ENCODE measurements around the gene COQ9. TPM values are rescaled to one million over a fixed set of nuclear protein-coding genes. Genes with fewer than 3 reads are reported as not detected.
"Not testable (repeated sequence)": the region's sequence is repeated elsewhere in the genome, so short reads cannot be mapped to it uniquely, and the experiment has no call there.

Gene COQ9
- 10 to 100 TPM; 37.1 to 40.3 TPM for total RNA-seq

DNA sequence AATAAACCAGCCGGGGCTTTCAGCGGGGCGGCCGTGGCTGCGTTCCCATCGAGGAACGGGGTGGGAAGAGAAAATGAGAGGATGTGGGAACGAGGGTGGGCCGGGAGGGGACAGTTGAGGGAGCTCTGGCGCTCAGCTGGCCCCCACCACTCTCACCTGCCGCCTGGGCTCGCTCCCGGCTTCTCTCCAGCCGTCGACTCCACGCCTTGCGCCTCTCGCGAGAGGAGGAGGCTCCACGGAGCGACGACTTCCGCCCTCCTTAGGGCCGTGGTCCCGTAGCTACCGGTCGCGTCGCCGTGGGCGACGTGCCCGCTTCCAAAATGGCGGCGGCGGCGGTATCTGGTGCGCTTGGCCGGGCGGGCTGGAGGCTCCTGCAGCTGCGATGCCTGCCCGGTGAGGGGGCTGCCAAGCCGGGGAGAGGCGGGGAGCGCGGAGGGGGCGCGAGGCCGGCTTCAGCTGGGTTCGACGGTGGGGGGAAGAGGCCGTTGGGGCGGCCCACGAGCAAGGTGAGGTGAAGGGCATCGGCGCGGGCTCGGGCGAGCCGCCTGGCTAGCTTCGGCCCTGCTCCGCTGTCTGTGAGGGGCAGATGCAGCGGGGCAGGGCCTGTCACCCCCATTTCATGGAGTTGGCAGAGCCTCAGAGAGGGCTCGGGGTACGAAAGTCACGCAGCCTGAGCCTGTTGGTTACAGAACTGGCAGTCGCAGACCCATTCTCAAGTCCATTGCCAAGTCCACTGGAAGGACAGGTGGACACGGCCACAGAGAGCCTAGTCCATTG, at the start of gene COQ9, which contains the start of gene CIAPIN1:
COQ9 (plus strand) TSS at position 294 of the 777 bp plus-strand sequence; CDS start at position 321, 27 bp downstream.
CIAPIN1 (minus strand) TSS at position 200 of the 777 bp plus-strand sequence. CDS start 6,457 bp downstream, outside the sequence.
- H3K27me3 Mint-ChIP-seq: no peaks in the 10 kb centered on the region
- POLR2A ChIA-PET: interaction anchor here (0.5 to 2.6 kb wide), 26 partner anchors 9 to 288 kb away, joined by 3 to 34 read pairs (median 4); partner anchors contain the start of genes ADGRG5, CCDC102A, KATNB1 and POLR2C
- H3K27ac Mint-ChIP-seq: peak within 1 kb of the TSS; percentile 89
- H3K9me3 Mint-ChIP-seq: no peaks in the 10 kb centered on the region
- H3K4me1 Mint-ChIP-seq: peaks cover 24% of the 10 kb centered on the region
- ATAC-seq (ENCODE audit: low read depth) (peak; percentile 100), DNase-seq (peak; percentile 92)
- peak within 1 kb of the TSS; percentile 97 for H3K4me3 Mint-ChIP-seq
- H3K36me3 Mint-ChIP-seq: peaks cover 9% of the 10 kb centered on the region

- ATAC-seq (ENCODE audit: low read depth); H3K4me3 Mint-ChIP-seq; POLR2A ChIA-PET; DNase-seq; H3K36me3 Mint-ChIP-seq; H3K9me3 Mint-ChIP-seq; H3K4me1 Mint-ChIP-seq; H3K27me3 Mint-ChIP-seq; H3K27ac Mint-ChIP-seq: not testable (repeated sequence)
Observed at GRCh38 chr16:57397493-57397892, 49.8 kb upstream of the COQ9 start.

DNA sequence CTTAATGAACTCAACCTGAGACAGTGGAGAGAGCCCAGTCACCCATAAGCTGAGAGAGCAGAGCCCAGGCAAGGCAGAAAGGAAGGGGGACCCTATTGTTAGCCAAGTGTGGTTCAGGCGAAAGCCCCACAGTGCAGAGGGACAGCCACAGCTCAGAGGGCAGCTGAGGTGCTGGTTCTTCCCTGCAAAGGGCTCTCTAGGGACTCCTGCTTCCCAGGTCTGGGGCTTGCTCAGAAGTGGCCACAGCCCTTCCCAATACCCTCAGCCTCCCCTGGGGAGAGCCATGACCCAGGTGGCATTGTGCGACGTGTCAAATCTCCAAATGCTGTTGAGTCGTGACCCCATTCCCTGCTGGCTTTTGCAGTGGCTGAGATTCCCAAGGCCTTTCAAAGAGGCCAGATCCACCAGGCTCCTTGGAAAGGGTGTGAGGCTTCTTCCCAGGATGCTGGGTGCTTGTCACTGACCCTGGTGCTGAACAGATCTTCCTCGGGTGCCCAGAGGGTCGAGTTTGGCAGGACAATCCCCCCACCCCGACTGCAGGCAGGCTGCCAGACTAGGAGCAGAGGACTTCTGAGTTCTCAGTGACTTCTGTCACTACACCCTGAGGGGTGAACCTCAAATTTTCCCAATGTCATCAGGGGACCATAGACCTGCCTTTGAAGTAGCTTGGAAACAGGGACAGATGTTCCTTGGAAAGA, 45.2 kb upstream of the COQ9 start:
- no peaks in the 10 kb centered on the region for H3K9me3 Mint-ChIP-seq
- ATAC-seq (ENCODE audit: low read depth) (peak; percentile 25), DNase-seq (no peak)
- no peaks in the 10 kb centered on the region for H3K4me1 Mint-ChIP-seq
- no peak overlapping the region for H3K4me3 Mint-ChIP-seq
- peaks cover 1% of the 10 kb centered on the region for H3K27me3 Mint-ChIP-seq
- no peaks in the 10 kb centered on the region for H3K36me3 Mint-ChIP-seq
- POLR2A ChIA-PET: no interaction called here
- H3K27ac Mint-ChIP-seq: no peak overlapping the region

- Mint-ChIP-seq H3K9me3 (no peaks in the 10 kb centered on the region), H3K36me3 (no peaks in the 10 kb centered on the region), H3K4me1 (peaks cover 2% of the 10 kb centered on the region), H3K4me3 (no peak within 1 kb of the TSS), H3K27ac (no peak within 1 kb of the TSS), H3K27me3 (peaks cover 1% of the 10 kb centered on the region)
- ATAC-seq (ENCODE audit: low read depth) (peak; percentile 45), DNase-seq (no peak)
- POLR2A ChIA-PET: interaction anchor here (0.9 kb wide), 1 partner anchor 13 kb away, joined by 3 read pairs; no protein-coding TSS in a partner anchor
Observed at GRCh38 chr16:57403965-57404817, 43.1 kb upstream of the COQ9 start, which contains the start of gene CCL17. Gene CCL17, plus strand, starts transcription at chr16:57404767. Its CDS starts 9,166 bp downstream, at chr16:57413933.

DNA sequence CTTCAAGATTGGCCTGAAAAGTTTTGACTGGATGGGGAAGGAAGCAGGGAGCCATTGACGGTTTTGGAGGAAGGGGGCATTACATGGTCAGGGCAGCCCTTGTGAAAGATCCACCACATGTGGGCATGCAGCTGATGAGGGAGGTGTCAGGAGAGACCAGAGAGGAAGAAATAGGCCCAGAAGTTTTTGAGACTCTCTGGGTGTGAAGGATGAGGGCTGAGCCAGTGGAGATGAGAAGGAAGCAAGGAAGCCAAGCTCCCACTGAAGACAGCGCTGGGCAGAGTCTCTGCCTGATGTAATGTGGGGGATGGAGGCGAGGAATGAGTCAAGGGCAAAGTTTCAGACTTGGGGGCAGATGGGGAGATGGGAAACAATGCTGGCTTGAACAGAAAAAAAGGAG, 42.2 kb upstream of the COQ9 start:
- peaks cover 4% of the 10 kb centered on the region for H3K4me1 Mint-ChIP-seq
- POLR2A ChIA-PET: interaction anchor here (0.9 kb wide), 2 partner anchors 11 to 12 kb away, joined by 3 to 4 read pairs; no protein-coding TSS in a partner anchor
- no peaks in the 10 kb centered on the region for H3K9me3 Mint-ChIP-seq
- DNase-seq (no peak), ATAC-seq (ENCODE audit: low read depth) (no peak)
- no peaks in the 10 kb centered on the region for H3K36me3 Mint-ChIP-seq
- no peak overlapping the region for H3K27ac Mint-ChIP-seq
- no peak overlapping the region for H3K4me3 Mint-ChIP-seq
- H3K27me3 Mint-ChIP-seq: peaks cover 1% of the 10 kb centered on the region

- no peak overlapping the region for H3K27ac Mint-ChIP-seq
- H3K27me3 Mint-ChIP-seq: peaks cover 1% of the 10 kb centered on the region
- DNase-seq (no peak), ATAC-seq (ENCODE audit: low read depth) (no peak)
- H3K4me1 Mint-ChIP-seq: peaks cover 4% of the 10 kb centered on the region
- H3K9me3 Mint-ChIP-seq: no peaks in the 10 kb centered on the region
- POLR2A ChIA-PET: no interaction called here
- H3K4me3 Mint-ChIP-seq: no peak overlapping the region
- no peaks in the 10 kb centered on the region for H3K36me3 Mint-ChIP-seq
Observed at GRCh38 chr16:57406881-57407280, 40.4 kb upstream of the COQ9 start.

DNA sequence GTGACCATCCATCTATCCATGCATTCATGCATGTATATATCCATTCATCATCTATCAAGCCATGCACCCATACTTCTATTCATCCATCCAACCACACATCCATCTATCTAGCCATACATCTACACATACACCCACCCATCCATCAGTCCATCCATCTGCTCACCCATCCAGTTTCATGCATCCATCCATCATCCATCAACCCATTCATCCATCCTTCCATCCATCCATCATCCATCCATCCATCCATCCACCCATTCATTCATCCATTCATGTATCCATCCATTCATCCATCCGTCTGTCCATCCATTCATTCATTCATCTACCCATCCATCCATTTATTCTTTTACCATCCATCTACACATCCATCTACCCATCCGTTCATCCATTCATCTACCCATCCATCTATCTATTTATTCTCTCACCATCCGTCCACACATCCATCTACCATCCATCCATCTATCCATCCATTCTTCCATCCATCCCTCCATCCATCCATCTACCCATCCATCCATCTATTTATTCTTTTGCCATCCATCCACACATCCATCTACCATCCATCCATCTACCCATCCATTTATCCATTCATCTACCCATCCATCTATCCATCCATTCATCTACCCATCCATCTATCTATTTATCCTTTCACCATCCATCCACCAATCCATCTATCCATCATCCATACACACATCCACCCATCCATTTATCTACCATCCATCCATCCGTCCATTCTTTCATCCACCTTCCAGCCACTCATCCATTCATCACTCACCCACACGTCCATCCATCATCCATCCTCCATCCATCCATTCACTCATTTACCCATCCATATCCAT, 39.5 kb upstream of the COQ9 start:
- no peak overlapping the region for H3K4me3 Mint-ChIP-seq
- H3K36me3 Mint-ChIP-seq: no peaks in the 10 kb centered on the region
- peaks cover 1% of the 10 kb centered on the region for H3K27me3 Mint-ChIP-seq
- no peak overlapping the region for H3K27ac Mint-ChIP-seq
- POLR2A ChIA-PET: no interaction called here
- H3K4me1 Mint-ChIP-seq: peaks cover 4% of the 10 kb centered on the region
- no peaks in the 10 kb centered on the region for H3K9me3 Mint-ChIP-seq
- DNase-seq (no peak), ATAC-seq (ENCODE audit: low read depth) (no peak)

DNA sequence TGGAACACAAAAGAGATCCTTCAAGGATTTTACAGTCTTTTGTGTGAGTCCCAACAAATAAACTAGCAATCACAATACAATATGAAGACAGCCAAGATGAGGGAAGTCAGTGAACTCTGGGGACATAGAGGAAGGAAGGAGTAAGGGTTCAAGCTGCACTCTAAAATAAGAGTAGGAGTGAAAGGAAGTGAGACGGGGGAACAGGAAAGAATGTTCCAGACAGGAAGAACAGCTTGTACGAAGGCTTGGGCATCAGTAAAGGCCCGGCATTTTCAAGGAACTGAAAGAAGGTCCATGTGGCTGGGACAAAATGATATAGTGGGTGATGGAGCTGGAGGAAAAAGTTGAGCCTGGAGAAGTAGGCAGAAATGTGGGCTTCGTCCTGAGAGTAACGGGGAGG, 38.2 kb upstream of the COQ9 start:
- no peak for DNase-seq
- Mint-ChIP-seq H3K27me3 (no peaks in the 10 kb centered on the region), H3K27ac (no peak overlapping the region), H3K4me1 (peaks cover 4% of the 10 kb centered on the region), H3K4me3 (no peak overlapping the region), H3K36me3 (no peaks in the 10 kb centered on the region), H3K9me3 (no peaks in the 10 kb centered on the region)
- ATAC-seq (ENCODE audit: low read depth): no peak
- POLR2A ChIA-PET: no interaction called here

DNA sequence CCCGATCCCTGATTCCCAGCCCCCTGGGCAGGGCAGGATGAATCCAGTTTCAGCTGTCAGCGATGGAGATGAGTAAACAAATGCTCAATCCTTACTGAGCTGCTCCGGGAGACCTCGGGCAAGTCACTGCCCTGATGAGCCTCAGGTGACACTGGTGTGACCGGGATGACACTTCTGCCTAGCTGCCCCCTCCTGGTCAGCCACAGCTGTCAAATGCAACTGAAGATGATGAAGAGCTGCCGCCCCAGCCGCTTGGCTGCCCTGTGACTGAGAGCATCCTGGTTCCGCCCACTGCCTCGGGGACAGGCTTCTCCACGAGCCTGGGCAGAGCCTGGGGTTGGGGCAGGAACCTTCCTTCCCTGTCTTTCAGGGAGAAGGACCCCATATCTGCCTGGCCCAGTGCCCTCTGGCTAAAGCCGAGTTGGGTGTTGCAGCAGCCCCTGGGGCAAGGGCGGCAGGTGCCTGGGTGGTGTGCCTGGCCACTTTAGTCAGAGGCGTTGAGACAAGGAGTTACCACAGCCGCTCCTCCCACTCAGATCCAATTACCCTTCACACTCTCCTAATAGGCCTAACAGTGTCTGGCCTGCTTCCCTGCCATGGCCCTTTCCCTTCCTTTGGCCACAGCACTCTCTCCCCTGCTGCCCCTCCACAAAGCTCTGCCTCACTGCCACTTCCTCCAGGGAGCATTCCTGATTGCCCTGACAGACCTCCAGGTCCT, 37.2 kb upstream of the COQ9 start:
- H3K4me3 Mint-ChIP-seq: no peak overlapping the region
- DNase-seq: no peak
- peaks cover 4% of the 10 kb centered on the region for H3K4me1 Mint-ChIP-seq
- POLR2A ChIA-PET: no interaction called here
- no peaks in the 10 kb centered on the region for H3K27me3 Mint-ChIP-seq
- H3K9me3 Mint-ChIP-seq: no peaks in the 10 kb centered on the region
- no peak overlapping the region for H3K27ac Mint-ChIP-seq
- H3K36me3 Mint-ChIP-seq: no peaks in the 10 kb centered on the region
- no peak for ATAC-seq (ENCODE audit: low read depth)

DNA sequence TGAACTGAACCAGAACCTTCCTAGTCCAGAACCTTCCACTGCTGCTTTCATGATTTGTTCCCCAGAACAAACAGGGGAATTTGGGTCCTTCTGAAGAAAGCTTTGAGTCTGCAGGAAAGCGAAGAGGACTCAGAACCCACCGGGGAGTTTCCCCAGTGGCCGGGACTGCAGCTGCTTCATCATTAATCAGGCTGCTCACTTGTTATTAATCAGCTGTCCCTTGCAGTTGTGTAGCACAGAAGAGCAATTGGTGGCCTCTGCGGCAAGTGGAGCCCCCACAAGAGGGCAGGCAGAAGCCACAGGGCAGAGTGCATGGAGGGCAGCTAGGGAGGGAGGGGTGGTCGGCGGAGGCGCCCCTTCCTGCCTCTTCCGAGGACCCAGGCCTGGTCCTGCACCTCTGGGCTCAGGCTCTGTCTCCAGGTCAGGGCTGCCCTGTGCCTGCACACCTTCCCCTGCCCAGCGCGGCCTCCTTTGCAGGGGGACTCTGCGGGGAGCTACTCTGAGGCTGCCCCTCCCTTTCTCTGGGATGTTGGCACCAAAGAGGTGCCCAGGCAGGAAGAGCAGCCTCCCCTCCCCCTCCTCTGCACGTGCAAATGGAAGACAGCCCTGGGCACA, 35.8 kb upstream of the COQ9 start:
- DNase-seq (no peak), ATAC-seq (ENCODE audit: low read depth) (no peak)
- Mint-ChIP-seq H3K27me3 (no peaks in the 10 kb centered on the region), H3K4me3 (no peak overlapping the region), H3K27ac (no peak overlapping the region), H3K9me3 (no peaks in the 10 kb centered on the region), H3K4me1 (peaks cover 4% of the 10 kb centered on the region), H3K36me3 (no peaks in the 10 kb centered on the region)
- POLR2A ChIA-PET: no interaction called here

DNA sequence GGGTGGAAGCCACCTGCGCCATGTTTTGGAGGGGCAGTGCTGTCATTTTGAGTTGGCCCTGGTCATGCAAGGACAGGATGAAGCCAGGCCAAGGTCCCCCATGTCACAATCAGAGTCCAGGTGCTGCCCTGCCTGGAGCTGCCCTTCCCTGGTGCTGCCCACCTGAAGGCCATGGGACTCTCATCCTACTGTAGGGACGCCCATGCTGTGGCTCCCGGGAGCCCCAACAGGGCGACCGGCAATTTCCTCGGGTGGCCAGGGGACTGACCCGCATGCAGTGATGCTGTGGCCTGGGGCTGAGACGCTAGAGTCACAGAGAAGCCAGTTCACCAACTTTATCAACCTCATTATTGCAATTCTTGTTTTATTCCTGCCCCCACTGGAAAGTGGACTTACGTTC, 34.7 kb upstream of the COQ9 start:
- Mint-ChIP-seq H3K27me3 (no peaks in the 10 kb centered on the region), H3K4me3 (no peak overlapping the region), H3K4me1 (peaks cover 8% of the 10 kb centered on the region), H3K9me3 (no peaks in the 10 kb centered on the region), H3K36me3 (no peaks in the 10 kb centered on the region), H3K27ac (no peak overlapping the region)
- POLR2A ChIA-PET: no interaction called here
- DNase-seq (no peak), ATAC-seq (ENCODE audit: low read depth) (no peak)
